HCT116 (cell line): ENCODE results near the gene NOC2L. TPM values are rescaled to one million over a fixed set of nuclear protein-coding genes. Genes with fewer than 3 reads are reported as not detected.

ENCODE experiments used
- ATAC-seq: fragments of 200-7000 bp; cut with Tn5 transposase; 2 replicates; pipeline ENCODE4 v1.9.1; 2020; ENCODE audit warnings: mild to moderate bottlenecking, moderate library complexity
- BruUV-seq: library from RNA; stranded (reverse); fragments of 400-500 nt; replicated peaks from 2 replicates; lab custom pipeline; 2021; lab: Mats Ljungman, UMichigan
- CTCF ChIA-PET: fragments of 300-600 bp; sonication (Branson Sonifier 250); formaldehyde crosslinking; loops from one replicate; lab custom pipeline; 2021; ENCODE audit warnings: antibody characterized with exemption; lab: Charles Lee
- POLR2A ChIA-PET: fragments of 300-600, 350-600 bp; sonication (Branson Sonifier 250); formaldehyde crosslinking; loops from one replicate; lab custom pipeline; 2021; ENCODE audit warnings: antibody characterized with exemption; lab: Charles Lee
- RAD21 ChIA-PET, 2 experiments: fragments of 300-600 bp; sonication (Branson Sonifier 250); formaldehyde crosslinking; loops; one replicate each; lab custom pipeline; 2023; ENCODE audit warnings: low total read pairs in 2 of 2; ENCODE audit not compliant: uncharacterized antibody in 2 of 2, unreplicated experiment in 2 of 2, low non-redundant PET in 1 of 2; lab: Charles Lee
- DNase-seq: peaks from one replicate; pipeline ENCODE4 v3.0.0-alpha.2; 2010; ENCODE audit warnings: low read depth, low spot score
- H2AFZ ChIP-seq: fragments of 200-600 bp; shearing (Covaris generic), sonication (generic); 2 replicates; pipeline ENCODE4 v1.6.1; 2017; ENCODE audit warnings: low read depth, mixed run types, mixed read lengths, antibody characterized with exemption, low read length; ENCODE audit not compliant: poor library complexity, severe bottlenecking
- H3K27ac ChIP-seq: 2 replicates; pipeline ENCODE4 v1.5.1; 2012; ENCODE audit warnings: low read depth, low read length
- H3K27me3 ChIP-seq: fragments of 200-600 bp; sonication (generic); 2 replicates; pipeline ENCODE4 v1.6.1; 2016; ENCODE audit warnings: mixed run types, low read length, mixed read lengths; ENCODE audit not compliant: insufficient read depth
- H3K36me3 ChIP-seq, 2 experiments: fragments of 200-500 bp in 1 of 2; fragments of 200-600 bp in 1 of 2; sonication (Bioruptor generic) in 1 of 2; sonication (generic) in 1 of 2; 2 replicates each; pipeline versions ENCODE4 v1.5.1 to v1.6.1; 2014 to 2016; ENCODE audit warnings: low read length in 2 of 2, inconsistent platforms in 1 of 2, mixed read lengths in 1 of 2, mixed run types in 1 of 2; ENCODE audit not compliant: insufficient read depth in 2 of 2, control insufficient read depth in 1 of 2
- H3K4me1 ChIP-seq, 2 experiments: fragments of 200-600 bp in 1 of 2; sonication (generic) in 1 of 2; 2 replicates each; pipeline versions ENCODE4 v1.5.1 to v1.6.1; 2012 to 2017; ENCODE audit warnings: low read length in 2 of 2, inconsistent platforms in 1 of 2, mild to moderate bottlenecking in 1 of 2, mixed read lengths in 1 of 2, mixed run types in 1 of 2, moderate library complexity in 1 of 2; ENCODE audit not compliant: insufficient read depth in 2 of 2, control insufficient read depth in 1 of 2
- H3K4me2 ChIP-seq: fragments of 200-600 bp; sonication (generic); 2 replicates; pipeline ENCODE4 v1.6.1; 2017; ENCODE audit warnings: mixed run types, low read length, mixed read lengths
- H3K4me3 ChIP-seq, 2 experiments: fragments of 200-600 bp in 1 of 2; sonication (generic) in 1 of 2; replicated peaks in 1 of 2; 2 replicates each; pipeline ENCODE4 v1.5.1; 2011 to 2016; ENCODE audit warnings: low read length in 2 of 2, control low read depth in 1 of 2, low read depth in 1 of 2, mild to moderate bottlenecking in 1 of 2, mixed read lengths in 1 of 2, mixed run types in 1 of 2
- H3K79me2 ChIP-seq: fragments of 200-600 bp; sonication (generic); 2 replicates; pipeline ENCODE4 v1.6.1; 2017; ENCODE audit warnings: mild to moderate bottlenecking, mixed run types, low read length, moderate library complexity, mixed read lengths; ENCODE audit not compliant: insufficient read depth
- H3K9ac ChIP-seq: fragments of 200-600 bp; sonication (generic); 2 replicates; pipeline ENCODE4 v1.6.1; 2016; ENCODE audit warnings: low read length, mixed read lengths
- H3K9me2 ChIP-seq: fragments of 200-600 bp; sonication (generic), shearing (Covaris generic); 2 replicates; pipeline ENCODE4 v1.6.1; 2017; ENCODE audit warnings: mixed run types, mild to moderate bottlenecking, moderate library complexity; ENCODE audit not compliant: insufficient read depth
- H3K9me3 ChIP-seq, 2 experiments: fragments of 200-500 bp in 1 of 2; fragments of 200-600 bp in 1 of 2; sonication (Bioruptor generic) in 1 of 2; sonication (generic) in 1 of 2; 2 replicates each; pipeline ENCODE4 v1.6.1; 2014 to 2017; ENCODE audit warnings: low read length in 2 of 2, mixed read lengths in 2 of 2, inconsistent platforms in 1 of 2, low read depth in 1 of 2, mild to moderate bottlenecking in 1 of 2, mixed run types in 1 of 2, moderate library complexity in 1 of 2; ENCODE audit not compliant: control insufficient read depth in 1 of 2, insufficient read depth in 1 of 2
- H4K20me1 ChIP-seq: fragments of 200-600 bp; sonication (generic), shearing (Covaris generic); 2 replicates; pipeline ENCODE4 v1.6.1; 2017; ENCODE audit warnings: mixed run types, mild to moderate bottlenecking, moderate library complexity; ENCODE audit not compliant: insufficient read depth
- ATF3 ChIP-seq: IDR thresholded peaks from 2 replicates; pipeline ENCODE4 v1.6.1; 2012
- CBX3 ChIP-seq: IDR thresholded peaks from 2 replicates; pipeline ENCODE4 v1.6.1; 2012; ENCODE audit warnings: low read depth
- CEBPB ChIP-seq: IDR thresholded peaks from 2 replicates; pipeline ENCODE4 v1.6.1; 2012; ENCODE audit warnings: low read depth
- EZH2phosphoT487 ChIP-seq: fragments of 200-600 bp; IDR thresholded peaks from 2 replicates; pipeline ENCODE4 v1.6.1; 2018; ENCODE audit warnings: antibody characterized with exemption, borderline replicate concordance
- MAX ChIP-seq: IDR thresholded peaks from 2 replicates; pipeline ENCODE4 v1.6.1; 2012
- POLR2A ChIP-seq: IDR thresholded peaks from 2 replicates; pipeline ENCODE4 v1.7.0; 2011; ENCODE audit warnings: borderline replicate concordance; ENCODE audit not compliant: insufficient read depth, insufficient read length; ENCODE audit errors: extremely low read depth
- POLR2AphosphoS5 ChIP-seq: IDR thresholded peaks from 2 replicates; pipeline ENCODE4 v1.6.1; 2011; ENCODE audit warnings: mild to moderate bottlenecking, low read depth, low read length, moderate library complexity
- SRF ChIP-seq: IDR thresholded peaks from 2 replicates; pipeline ENCODE4 v1.6.1; 2012; ENCODE audit warnings: low read depth
- ZFX ChIP-seq: fragments of 450-650 bp; IDR thresholded peaks from 2 replicates; pipeline ENCODE4 v1.6.1; 2017
- intact Hi-C: fragments of 100-400 bp; cut with micrococcal nuclease; formaldehyde crosslinking; loops from 2 replicates; pipeline ENCODE4 v1.10.0; 2022
- total RNA-seq: library from RNA; stranded (reverse); gene quantifications from one replicate; pipeline ENCODE4 v1.2.1, GENCODE V29; 2021; ENCODE audit not compliant: unreplicated experiment

The NOC2L gene
- total RNA-seq, 1 experiment from 2014 or later, result 260 TPM

- H3K27me3 ChIP-seq, result peaks cover 26% of the 10 kb centered on the region; the same call in 1 of the 2 replicates
- H3K4me1 ChIP-seq, result peaks cover 15 to 22% of the 10 kb centered on the region in 2 experiments
These were observed 44.7 kb downstream of the NOC2L start for GRCh38 chr1:914131-914890.

GRCh38 chr1:913491-914130 is 45.4 kb downstream of the NOC2L start:
- H3K36me3 ChIP-seq, result no peaks in the 10 kb centered on the region
- no TSS peak for BruUV-seq
- no peak for ATAC-seq
- no peak overlapping the region for H3K9ac ChIP-seq
- TF ChIP-seq POLR2AphosphoS5, result no peak
- no peak for TF ChIP-seq MAX
- TF ChIP-seq POLR2A, result no peak
- no peak for TF ChIP-seq CBX3
- no peak for TF ChIP-seq SRF
- POLR2A ChIA-PET, result no interaction called here
- H3K4me3 ChIP-seq, result no peak overlapping the region
- no peaks in the 10 kb centered on the region for H3K9me2 ChIP-seq
- H3K9me3 ChIP-seq, result no peaks in the 10 kb centered on the region
- intact Hi-C loops, result no loop called here
- no peaks in the 10 kb centered on the region for H4K20me1 ChIP-seq
- RAD21 ChIA-PET, result no interaction called here
- H3K4me2 ChIP-seq, result no peak overlapping the region
- CTCF ChIA-PET, result no interaction called here
- no peaks in the 10 kb centered on the region for H3K79me2 ChIP-seq
- peaks cover 22% of the 10 kb centered on the region; the same call in 1 of the 2 replicates for H3K27me3 ChIP-seq
- no peak overlapping the region for H3K27ac ChIP-seq
- H3K4me1 ChIP-seq, result peaks cover 15 to 22% of the 10 kb centered on the region in 2 experiments
- no peak for DNase-seq
- no peak overlapping the region for H2AFZ ChIP-seq

More at GRCh38 chr1:914131-914890, 44.7 kb downstream of the NOC2L start:
- Histone ChIP-seq H3K36me3 (no peaks in the 10 kb centered on the region), H3K4me2 (no peak overlapping the region), H3K4me3 (no peak overlapping the region), H3K9me3 (no peaks in the 10 kb centered on the region), H4K20me1 (no peaks in the 10 kb centered on the region), H3K9ac (no peak overlapping the region), H3K79me2 (no peaks in the 10 kb centered on the region), H2AFZ (no peak overlapping the region), H3K27ac (no peak overlapping the region), H3K9me2 (no peaks in the 10 kb centered on the region)
- no peak for TF ChIP-seq CEBPB
- no peak for TF ChIP-seq ZFX
- TF ChIP-seq ATF3, result no peak
- TF ChIP-seq MAX, result no peak
- no peak for TF ChIP-seq EZH2phosphoT487
- no peak for DNase-seq
- intact Hi-C loops, result no loop called here
- ChIA-PET POLR2A (no interaction called here), RAD21 (no interaction called here), CTCF (no interaction called here)
- no TSS peak for BruUV-seq
- no peak for ATAC-seq
